Endothelial cell (in vitro differentiated cells): ENCODE results near the gene RIMS3. TPM values are rescaled to one million over a fixed set of nuclear protein-coding genes. Genes with fewer than 3 reads are reported as not detected.
A peak's percentile ranks its signal among the peaks of the same experiment; 100 is the strongest.

Experiments
- DNase-seq: peaks from one replicate; pipeline ENCODE4 v3.0.0; 2021; ENCODE audit warnings: low spot score
- H3K27ac Mint-ChIP-seq: one replicate; pipeline ENCODE4 v1.8.0; 2021; ENCODE audit warnings: mixed read lengths, inconsistent platforms; ENCODE audit not compliant: unreplicated experiment
- H3K27me3 Mint-ChIP-seq: one replicate; pipeline ENCODE4 v1.8.0; 2021; ENCODE audit warnings: mild to moderate bottlenecking, moderate library complexity, mixed read lengths, inconsistent platforms; ENCODE audit not compliant: unreplicated experiment
- H3K36me3 Mint-ChIP-seq: one replicate; pipeline ENCODE4 v1.8.0; 2021; ENCODE audit warnings: mild to moderate bottlenecking, low read depth, mixed read lengths, inconsistent platforms; ENCODE audit not compliant: unreplicated experiment
- H3K4me1 Mint-ChIP-seq: one replicate; pipeline ENCODE4 v1.8.0; 2021; ENCODE audit warnings: mild to moderate bottlenecking, mixed read lengths, inconsistent platforms; ENCODE audit not compliant: unreplicated experiment
- H3K4me3 Mint-ChIP-seq: one replicate; pipeline ENCODE4 v1.8.0; 2021; ENCODE audit warnings: mild to moderate bottlenecking, mixed read lengths, inconsistent platforms; ENCODE audit not compliant: unreplicated experiment
- H3K9me3 Mint-ChIP-seq: one replicate; pipeline ENCODE4 v1.8.0; 2021; ENCODE audit warnings: mixed read lengths, inconsistent platforms; ENCODE audit not compliant: unreplicated experiment
- total RNA-seq: library from RNA; stranded (reverse); fragmentation: NEBNext Ultra II Directional; extraction: Animal tissue kit (Norgen Biotek cat#: 25700); gene quantifications from one replicate; pipeline ENCODE4 v1.2.1, GENCODE V29; 2021; ENCODE audit not compliant: unreplicated experiment
- TF ChIP-seq, protein P1 (sequence below): fragments of 200-600 bp; sonication (generic); IDR thresholded peaks from one replicate; pipeline ENCODE4 v1.5.0; 2021; ENCODE audit warnings: antibody characterized with exemption; ENCODE audit not compliant: unreplicated experiment

Gene RIMS3
- total RNA-seq, 1 donor from 2014 or later: 5.4 TPM

DNA sequence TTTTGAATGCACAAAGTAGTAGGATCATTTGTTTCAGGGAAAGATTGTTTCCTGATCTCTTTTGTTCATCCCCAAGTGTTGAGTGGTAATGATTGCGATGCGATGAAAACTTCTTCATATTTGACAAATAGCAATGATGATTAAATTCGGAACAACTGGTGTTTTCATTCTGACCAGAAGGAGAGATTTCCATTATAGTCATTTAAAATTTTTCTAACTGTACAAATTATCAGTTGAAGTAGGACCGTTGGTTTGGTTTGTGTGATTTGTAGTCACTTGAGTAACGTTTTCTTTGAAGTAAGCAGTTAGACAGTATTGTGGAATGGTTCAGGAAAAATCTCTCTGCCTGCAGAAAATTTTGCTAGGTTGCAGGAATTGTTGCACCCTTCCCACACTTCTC lies 32.0 kb upstream of the RIMS3 start:
- no peaks in the 10 kb centered on the region for H3K9me3 Mint-ChIP-seq
- no peak overlapping the region for H3K27ac Mint-ChIP-seq
- peaks cover 11% of the 10 kb centered on the region for H3K4me1 Mint-ChIP-seq

DNA sequence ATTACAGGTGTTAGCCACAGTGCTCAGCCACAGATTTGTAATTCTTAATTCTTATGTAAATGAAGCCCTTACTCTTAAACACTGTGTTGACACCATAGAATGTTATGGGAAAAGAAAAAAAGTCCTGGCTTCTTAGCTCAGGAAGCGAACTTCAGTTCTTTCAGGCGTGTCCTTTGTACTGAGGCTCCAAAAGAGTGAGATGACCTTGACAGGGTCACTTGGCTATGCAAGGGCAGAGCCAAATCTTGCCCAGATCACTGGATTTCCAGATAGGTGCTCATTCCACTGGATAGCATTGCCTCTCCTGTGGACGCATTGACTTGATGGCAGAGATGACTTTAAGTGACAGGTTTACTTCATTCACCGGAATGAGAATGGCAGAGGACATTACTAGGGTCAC lies 30.8 kb upstream of the RIMS3 start:
- Mint-ChIP-seq H3K27me3 (peaks cover 3% of the 10 kb centered on the region), H3K4me3 (no peak overlapping the region), H3K36me3 (no peaks in the 10 kb centered on the region), H3K4me1 (peaks cover 15% of the 10 kb centered on the region), H3K27ac (no peak overlapping the region), H3K9me3 (no peaks in the 10 kb centered on the region)
- no peak for DNase-seq
- TF ChIP-seq, protein P1, sequence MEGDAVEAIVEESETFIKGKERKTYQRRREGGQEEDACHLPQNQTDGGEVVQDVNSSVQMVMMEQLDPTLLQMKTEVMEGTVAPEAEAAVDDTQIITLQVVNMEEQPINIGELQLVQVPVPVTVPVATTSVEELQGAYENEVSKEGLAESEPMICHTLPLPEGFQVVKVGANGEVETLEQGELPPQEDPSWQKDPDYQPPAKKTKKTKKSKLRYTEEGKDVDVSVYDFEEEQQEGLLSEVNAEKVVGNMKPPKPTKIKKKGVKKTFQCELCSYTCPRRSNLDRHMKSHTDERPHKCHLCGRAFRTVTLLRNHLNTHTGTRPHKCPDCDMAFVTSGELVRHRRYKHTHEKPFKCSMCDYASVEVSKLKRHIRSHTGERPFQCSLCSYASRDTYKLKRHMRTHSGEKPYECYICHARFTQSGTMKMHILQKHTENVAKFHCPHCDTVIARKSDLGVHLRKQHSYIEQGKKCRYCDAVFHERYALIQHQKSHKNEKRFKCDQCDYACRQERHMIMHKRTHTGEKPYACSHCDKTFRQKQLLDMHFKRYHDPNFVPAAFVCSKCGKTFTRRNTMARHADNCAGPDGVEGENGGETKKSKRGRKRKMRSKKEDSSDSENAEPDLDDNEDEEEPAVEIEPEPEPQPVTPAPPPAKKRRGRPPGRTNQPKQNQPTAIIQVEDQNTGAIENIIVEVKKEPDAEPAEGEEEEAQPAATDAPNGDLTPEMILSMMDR: no peak

More for the DNA sequence above, 32.0 kb upstream of the RIMS3 start:
- DNase-seq: no peak
- H3K27me3 Mint-ChIP-seq: no peaks in the 10 kb centered on the region
- TF ChIP-seq, protein P1: no peak
- no peaks in the 10 kb centered on the region for H3K36me3 Mint-ChIP-seq
- H3K4me3 Mint-ChIP-seq: no peak overlapping the region

DNA sequence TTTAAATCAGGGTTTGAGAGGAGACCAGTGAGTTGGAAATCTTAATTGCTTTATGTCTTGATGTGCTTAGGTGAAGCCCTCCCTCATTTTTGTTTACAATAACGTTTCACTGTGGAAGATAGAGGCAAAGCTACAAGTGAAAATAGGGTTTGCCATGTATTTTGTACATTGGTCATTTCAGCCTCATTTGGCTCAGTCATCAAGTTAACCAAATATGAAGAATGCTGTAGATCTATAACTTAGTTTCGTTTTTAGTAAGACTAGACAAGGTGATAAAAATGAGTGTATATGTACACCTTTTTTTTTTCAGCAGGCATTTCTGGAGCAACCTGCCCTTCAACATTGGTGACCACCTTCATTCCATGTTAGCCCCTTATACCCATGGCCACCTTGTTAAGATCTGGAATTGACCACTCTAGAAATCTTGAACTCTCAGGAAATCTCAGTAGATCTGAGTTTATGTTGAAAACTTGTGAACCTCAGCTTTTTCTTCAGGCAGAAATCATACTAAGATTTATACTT lies 28.9 kb upstream of the RIMS3 start:
- H3K4me1 Mint-ChIP-seq: peaks cover 20% of the 10 kb centered on the region
- no peaks in the 10 kb centered on the region for H3K36me3 Mint-ChIP-seq
- H3K9me3 Mint-ChIP-seq: no peaks in the 10 kb centered on the region
- no peak overlapping the region for H3K4me3 Mint-ChIP-seq
- H3K27me3 Mint-ChIP-seq: peaks cover 5% of the 10 kb centered on the region
- no peak overlapping the region for H3K27ac Mint-ChIP-seq
- no peak for DNase-seq
- TF ChIP-seq, protein P1: no peak

DNA sequence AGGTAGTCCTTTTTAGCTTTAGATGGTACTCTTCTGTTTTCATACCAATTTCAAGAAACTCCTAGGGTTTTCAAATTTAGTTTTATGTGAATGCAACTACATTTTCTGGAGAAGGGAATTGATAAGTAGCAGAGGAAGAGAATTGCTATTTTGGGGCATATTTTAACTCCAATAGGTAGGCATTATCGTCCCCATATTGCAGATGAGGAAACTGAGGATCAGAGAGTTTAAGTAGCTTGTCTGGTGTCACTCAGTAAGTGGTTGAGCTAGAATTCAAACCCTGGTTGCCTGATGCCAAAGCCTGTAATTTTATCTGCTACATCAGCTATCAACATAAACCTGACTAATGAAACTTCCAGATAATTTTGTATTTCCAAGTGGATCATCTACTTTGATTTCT lies 27.9 kb upstream of the RIMS3 start:
- Mint-ChIP-seq H3K9me3 (no peaks in the 10 kb centered on the region), H3K4me3 (no peak overlapping the region), H3K27ac (peak overlapping the region; percentile 26), H3K4me1 (peaks cover 20% of the 10 kb centered on the region), H3K36me3 (no peaks in the 10 kb centered on the region), H3K27me3 (peaks cover 5% of the 10 kb centered on the region)
- no peak for DNase-seq
- TF ChIP-seq, protein P1: no peak

DNA sequence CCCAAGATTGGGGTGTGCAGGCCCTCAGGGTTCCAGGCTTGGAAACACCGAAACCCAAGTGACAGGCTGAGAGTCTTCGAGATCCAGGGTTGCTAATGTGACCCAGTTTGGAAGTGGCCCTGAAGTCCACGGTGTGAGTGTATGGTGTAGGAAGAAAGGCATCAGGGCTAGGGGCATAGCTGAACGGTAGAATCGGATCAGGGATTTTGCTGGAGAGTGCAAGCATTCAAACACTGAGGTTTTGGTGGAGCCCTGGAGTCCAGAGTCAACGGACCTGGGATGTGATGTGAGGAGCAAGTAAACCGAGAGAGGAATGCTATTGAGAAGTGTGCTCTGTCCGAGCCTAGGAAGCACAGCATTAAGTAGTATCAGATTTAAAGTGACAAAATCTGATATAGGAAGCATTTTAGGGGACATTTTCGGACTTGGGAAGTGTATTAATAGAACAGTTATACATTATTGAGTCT lies 27.0 kb upstream of the RIMS3 start:
- TF ChIP-seq, protein P1: no peak
- DNase-seq: no peak
- peak overlapping the region; percentile 100 for H3K4me3 Mint-ChIP-seq
- peaks cover 3% of the 10 kb centered on the region for H3K36me3 Mint-ChIP-seq
- peak overlapping the region; percentile 95 for H3K27ac Mint-ChIP-seq
- peaks cover 5% of the 10 kb centered on the region for H3K27me3 Mint-ChIP-seq
- peaks cover 20% of the 10 kb centered on the region for H3K4me1 Mint-ChIP-seq
- H3K9me3 Mint-ChIP-seq: no peaks in the 10 kb centered on the region
